ENCODE results near the gene TACC2. TPM values are rescaled to one million over a fixed set of nuclear protein-coding genes. Genes with fewer than 3 reads are reported as not detected.

The TACC2 gene
- total RNA-seq, 2 experiments from 2014 or later = not detected

DNA sequence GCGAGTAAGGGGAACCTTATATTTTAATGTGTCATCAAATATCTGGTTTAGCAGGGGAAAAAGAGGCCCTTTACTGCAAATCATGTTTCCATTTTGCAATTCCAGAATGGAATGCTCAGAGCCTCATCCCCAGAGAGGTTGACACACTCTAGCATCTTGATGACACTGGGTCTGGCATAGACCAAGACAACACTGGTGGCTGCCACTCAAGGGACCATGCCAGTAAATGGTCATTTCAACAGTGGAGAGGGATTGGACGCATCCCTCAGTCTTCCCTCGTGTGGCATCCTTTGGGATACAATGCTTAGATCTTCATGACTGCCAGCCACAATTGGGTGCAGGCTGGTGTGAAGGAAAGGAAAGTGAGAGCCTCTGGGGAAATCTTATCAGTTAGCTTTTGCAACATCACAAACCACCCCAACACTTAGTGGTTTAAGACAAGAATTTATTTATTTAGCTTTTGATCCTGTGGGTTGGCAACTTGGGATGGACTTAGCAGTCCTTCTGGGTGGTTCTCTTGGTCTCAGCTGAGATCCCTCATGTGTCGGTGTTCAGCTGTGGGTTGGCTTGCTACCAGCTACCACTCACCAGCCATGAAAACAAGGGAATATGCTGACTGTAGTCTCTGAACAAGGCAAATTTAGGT is 21.6 kb downstream of the TACC2 start:
- ChIA-PET POLR2A (no interaction called here), CTCF (no interaction called here)
- TF ChIP-seq, protein P1, sequence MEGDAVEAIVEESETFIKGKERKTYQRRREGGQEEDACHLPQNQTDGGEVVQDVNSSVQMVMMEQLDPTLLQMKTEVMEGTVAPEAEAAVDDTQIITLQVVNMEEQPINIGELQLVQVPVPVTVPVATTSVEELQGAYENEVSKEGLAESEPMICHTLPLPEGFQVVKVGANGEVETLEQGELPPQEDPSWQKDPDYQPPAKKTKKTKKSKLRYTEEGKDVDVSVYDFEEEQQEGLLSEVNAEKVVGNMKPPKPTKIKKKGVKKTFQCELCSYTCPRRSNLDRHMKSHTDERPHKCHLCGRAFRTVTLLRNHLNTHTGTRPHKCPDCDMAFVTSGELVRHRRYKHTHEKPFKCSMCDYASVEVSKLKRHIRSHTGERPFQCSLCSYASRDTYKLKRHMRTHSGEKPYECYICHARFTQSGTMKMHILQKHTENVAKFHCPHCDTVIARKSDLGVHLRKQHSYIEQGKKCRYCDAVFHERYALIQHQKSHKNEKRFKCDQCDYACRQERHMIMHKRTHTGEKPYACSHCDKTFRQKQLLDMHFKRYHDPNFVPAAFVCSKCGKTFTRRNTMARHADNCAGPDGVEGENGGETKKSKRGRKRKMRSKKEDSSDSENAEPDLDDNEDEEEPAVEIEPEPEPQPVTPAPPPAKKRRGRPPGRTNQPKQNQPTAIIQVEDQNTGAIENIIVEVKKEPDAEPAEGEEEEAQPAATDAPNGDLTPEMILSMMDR (IDR thresholded peaks at IDR 0.05) = no peak
- Mint-ChIP-seq H3K9me3 (no peaks in the 10 kb centered on the region), H3K4me3 (no peak overlapping the region), H3K4me1 (ENCODE audit: low read depth) (no peaks in the 10 kb centered on the region), H3K27ac (no peak overlapping the region), H3K36me3 (ENCODE audit: low read depth) (no peaks in the 10 kb centered on the region), H3K27me3 (peaks cover 39% of the 10 kb centered on the region)
- no peaks in the 10 kb centered on the region for H3K9me3 ChIP-seq (ENCODE audit: control insufficient read depth in 1 of 2, insufficient read depth in 1 of 2, low read length in 2 of 2)
- H3K36me3 ChIP-seq (ENCODE audit: insufficient read depth, low read length) = no peaks in the 10 kb centered on the region
- no peaks in the 10 kb centered on the region for H3K27me3 ChIP-seq (ENCODE audit: control insufficient read depth in 1 of 2, insufficient read depth in 2 of 2, low read length in 2 of 2)
- ATAC-seq (ENCODE audit: poor library complexity) = no peak
- no peaks in the 10 kb centered on the region for H3K4me1 ChIP-seq (ENCODE audit: insufficient read depth, low read length)
- H3K27ac ChIP-seq (ENCODE audit: low read depth in 1 of 2, low read length in 2 of 2) = no peak overlapping the region
- no peak overlapping the region for H3K4me3 ChIP-seq (ENCODE audit: low read length)
- no peak for DNase-seq
- intact Hi-C loops (cut with DNase I, micrococcal nuclease) = no loop called here

DNA sequence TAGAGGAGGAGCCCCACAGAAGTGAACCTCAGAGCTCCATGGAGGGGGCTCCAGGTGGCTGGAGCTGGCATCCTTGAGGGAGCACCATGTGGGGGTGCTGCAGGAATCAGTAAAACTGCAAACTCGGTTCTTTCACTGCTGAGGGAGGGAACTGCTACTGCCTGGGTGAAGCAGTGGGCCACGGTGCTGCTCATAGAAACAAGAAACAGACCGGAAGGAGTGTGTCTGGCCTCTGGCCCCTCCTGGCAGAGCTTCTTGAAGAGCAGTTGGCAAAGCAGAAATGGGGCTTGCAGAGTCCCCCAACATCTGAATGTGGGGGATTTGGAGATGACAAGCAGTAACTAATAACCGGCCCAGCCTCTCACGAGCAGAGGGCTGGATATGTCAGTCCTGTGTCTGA is 23.8 kb downstream of the TACC2 start:
- no peaks in the 10 kb centered on the region for H3K36me3 Mint-ChIP-seq (ENCODE audit: low read depth)

DNA sequence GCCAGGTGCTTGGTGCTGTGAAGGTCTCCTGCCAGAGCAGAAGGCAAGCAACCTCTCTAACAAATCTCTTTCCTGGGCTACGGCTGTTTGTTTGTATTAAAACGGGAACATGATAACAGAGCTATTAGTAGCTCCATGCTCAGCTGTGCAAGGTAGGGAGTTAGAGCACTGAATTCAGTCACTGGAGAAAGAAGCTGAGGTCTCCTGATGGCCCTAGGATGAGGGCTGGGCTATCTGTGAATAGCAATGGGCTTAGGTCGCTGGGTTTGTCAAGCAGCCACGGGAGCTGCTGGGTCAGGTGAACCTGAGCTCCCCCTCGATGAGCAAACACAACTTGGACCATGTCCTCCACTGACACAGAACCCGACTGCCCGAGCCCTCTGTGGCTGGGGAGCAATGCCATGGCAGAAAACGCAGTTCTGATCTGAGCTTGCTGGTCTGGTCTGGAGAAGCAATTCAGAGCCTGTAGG is 24.4 kb downstream of the TACC2 start:
- DNase-seq (no peak), ATAC-seq (ENCODE audit: poor library complexity) (no peak)
- Histone ChIP-seq H3K9me3 (ENCODE audit: control insufficient read depth in 1 of 2, insufficient read depth in 1 of 2, low read length in 2 of 2) (no peaks in the 10 kb centered on the region), H3K4me1 (ENCODE audit: insufficient read depth, low read length) (no peaks in the 10 kb centered on the region), H3K27me3 (ENCODE audit: control insufficient read depth in 1 of 2, insufficient read depth in 2 of 2, low read length in 2 of 2) (no peaks in the 10 kb centered on the region), H3K36me3 (ENCODE audit: insufficient read depth, low read length) (no peaks in the 10 kb centered on the region), H3K27ac (ENCODE audit: low read depth in 1 of 2, low read length in 2 of 2) (no peak overlapping the region), H3K4me3 (ENCODE audit: low read length) (no peak overlapping the region)
- Mint-ChIP-seq H3K4me1 (ENCODE audit: low read depth) (no peaks in the 10 kb centered on the region), H3K27me3 (peaks cover 38% of the 10 kb centered on the region), H3K9me3 (no peaks in the 10 kb centered on the region), H3K27ac (no peak overlapping the region), H3K36me3 (ENCODE audit: low read depth) (no peaks in the 10 kb centered on the region), H3K4me3 (no peak overlapping the region)
- POLR2A ChIA-PET = interaction anchor here (0.6 kb wide), 1 partner anchor 14 kb away, joined by 4 read pairs; no protein-coding TSS in a partner anchor
- TF ChIP-seq, protein P1 (IDR thresholded peaks at IDR 0.05) = no peak
- intact Hi-C loops (cut with DNase I, micrococcal nuclease) = no loop called here
- CTCF ChIA-PET = no interaction called here

More for the DNA sequence above, 23.8 kb downstream of the TACC2 start:
- H3K27me3 ChIP-seq (ENCODE audit: control insufficient read depth in 1 of 2, insufficient read depth in 2 of 2, low read length in 2 of 2) = no peaks in the 10 kb centered on the region
- Mint-ChIP-seq H3K9me3 (no peaks in the 10 kb centered on the region), H3K27ac (no peak overlapping the region), H3K4me1 (ENCODE audit: low read depth) (no peaks in the 10 kb centered on the region), H3K4me3 (no peak overlapping the region), H3K27me3 (peaks cover 41% of the 10 kb centered on the region)
- H3K36me3 ChIP-seq (ENCODE audit: insufficient read depth, low read length) = no peaks in the 10 kb centered on the region
- intact Hi-C loops (cut with DNase I, micrococcal nuclease) = no loop called here
- no peaks in the 10 kb centered on the region for H3K4me1 ChIP-seq (ENCODE audit: insufficient read depth, low read length)
- no peak for DNase-seq
- no peaks in the 10 kb centered on the region for H3K9me3 ChIP-seq (ENCODE audit: control insufficient read depth in 1 of 2, insufficient read depth in 1 of 2, low read length in 2 of 2)
- no peak overlapping the region for H3K27ac ChIP-seq (ENCODE audit: low read depth in 1 of 2, low read length in 2 of 2)
- POLR2A ChIA-PET = interaction anchor here (0.6 kb wide), 1 partner anchor 14 kb away, joined by 4 read pairs; no protein-coding TSS in a partner anchor
- no peak overlapping the region for H3K4me3 ChIP-seq (ENCODE audit: low read length)
- ATAC-seq (ENCODE audit: poor library complexity) = no peak
- CTCF ChIA-PET = no interaction called here
- TF ChIP-seq, protein P1 (IDR thresholded peaks at IDR 0.05) = no peak
